Endometrium (tissue), 2 donors: ENCODE measurements around the gene MELTF.

Experiments
- FAIRE-seq: peaks from 2 replicates; lab custom pipeline; 2012; peaks lifted over from hg19 to GRCh38; lab: Jason Lieb, UNC
- donor health status: control.
- donor health status: control.

Gene MELTF

GRCh38 chr3:197009532-197010019, 20.0 kb downstream of the MELTF start:
- no peak for FAIRE-seq

- no peak for FAIRE-seq
These were observed 21.0 kb downstream of the MELTF start for GRCh38 chr3:197008436-197009209.

GRCh38 chr3:197007953-197008352, 21.7 kb downstream of the MELTF start:
- no peak for FAIRE-seq

GRCh38 chr3:197007296-197007940, 22.2 kb downstream of the MELTF start:
- no peak for FAIRE-seq

GRCh38 chr3:197006860-197007259, 22.8 kb downstream of the MELTF start:
- FAIRE-seq: no peak

GRCh38 chr3:197006446-197006845, 23.2 kb downstream of the MELTF start:
- no peak for FAIRE-seq

GRCh38 chr3:197003461-197004385, 25.9 kb downstream of the MELTF start:
- FAIRE-seq: no peak

- FAIRE-seq: no peak
These were observed 26.7 kb downstream of the MELTF start for GRCh38 chr3:197002701-197003454.

- FAIRE-seq: no peak
These were observed 27.5 kb downstream of the MELTF start for GRCh38 chr3:197001972-197002700.

GRCh38 chr3:197001106-197001971, 28.3 kb downstream of the MELTF start:
- no peak for FAIRE-seq

GRCh38 chr3:197000211-197000610, 29.4 kb downstream of the MELTF start:
- no peak for FAIRE-seq

- FAIRE-seq: no peak
These were observed 30.5 kb downstream of the MELTF start for GRCh38 chr3:196998966-196999760.

- no peak for FAIRE-seq
These were observed 32.3 kb downstream of the MELTF start for GRCh38 chr3:196997311-196997710.

GRCh38 chr3:196996454-196997265, 33.0 kb downstream of the MELTF start:
- FAIRE-seq: no peak

GRCh38 chr3:196995646-196996355, 33.8 kb downstream of the MELTF start:
- no peak for FAIRE-seq

GRCh38 chr3:196995027-196995426, 34.6 kb downstream of the MELTF start:
- FAIRE-seq: no peak

- no peak for FAIRE-seq
These were observed 35.6 kb downstream of the MELTF start for GRCh38 chr3:196994056-196994455.
